K562 (cell line): ENCODE measurements around the gene CDH18. TPM values are rescaled to one million over a fixed set of nuclear protein-coding genes. Genes with fewer than 3 reads are reported as not detected.

Source experiments
- ATAC-seq: fragments of 200-7000 bp; cut with Tn5 transposase; 3 replicates; pipeline ENCODE4 v1.9.1; 2020; ENCODE audit warnings: moderate library complexity
- BruUV-seq: library from RNA; stranded (reverse); fragments of 400-500 nt; replicated peaks from 2 replicates; lab custom pipeline; 2021; lab: Mats Ljungman, UMichigan
- CTCF ChIA-PET: fragments of 300-600 bp; formaldehyde crosslinking; extraction: SDS; loops from one replicate; lab custom pipeline; 2021; ENCODE audit warnings: low intra/inter-chr PET ratio; lab: Yijun Ruan, JAX
- POLR2A ChIA-PET: fragments of 300-600, 350-650 bp; sonication (Branson Sonifier 250); formaldehyde crosslinking; extraction: SDS; loops from one replicate; lab custom pipeline; 2021; ENCODE audit warnings: antibody characterized with exemption, inconsistent platforms; lab: Yijun Ruan, JAX
- DNase-seq, 4 experiments: peaks; one replicate each; pipeline versions ENCODE4 v3.0.0 to v3.0.0-alpha.2; 2011 to 2018; ENCODE audit warnings: low spot score in 3 of 4, mixed read lengths in 3 of 4; ENCODE audit errors: extremely low read depth in 1 of 4
- FAIRE-seq: peaks from 2 replicates; lab custom pipeline; 2011; peaks lifted over from hg19 to GRCh38; lab: Jason Lieb, UNC
- H2AFZ ChIP-seq: 2 replicates; pipeline ENCODE4 v1.6.0; 2011; ENCODE audit warnings: low read depth, low read length, control low read depth, inconsistent platforms
- H3K27ac ChIP-seq: fragments of 200-600 bp; 3 replicates; pipeline ENCODE4 v1.8.0; 2011; ENCODE audit warnings: low read depth, mild to moderate bottlenecking, control low read depth, inconsistent platforms, low read length, moderate library complexity, mixed read lengths; ENCODE audit errors: extremely low read depth
- H3K27me3 ChIP-seq, 2 experiments: fragments of 300-600 bp in 1 of 2; 2 replicates in 1 of 2; 3 replicates in 1 of 2; pipeline versions ENCODE4 v1.6.0 to v1.8.0; 2011; ENCODE audit warnings: inconsistent platforms in 2 of 2, low read length in 2 of 2, mild to moderate bottlenecking in 1 of 2, mixed read lengths in 1 of 2, moderate library complexity in 1 of 2; ENCODE audit not compliant: control insufficient read depth in 2 of 2, insufficient read depth in 2 of 2
- H3K36me3 ChIP-seq: fragments of 300-600 bp; 3 replicates; pipeline ENCODE4 v1.8.0; 2011; ENCODE audit warnings: mild to moderate bottlenecking, low read length, inconsistent platforms; ENCODE audit not compliant: control insufficient read depth, insufficient read depth
- H3K4me1 ChIP-seq, 2 experiments: fragments of 200-600 bp in 1 of 2; replicated peaks in 1 of 2; 2 replicates in 1 of 2; 3 replicates in 1 of 2; pipeline versions ENCODE4 v1.5.1 to v1.8.0; 2011; ENCODE audit warnings: inconsistent platforms in 2 of 2, low read length in 2 of 2, mild to moderate bottlenecking in 1 of 2, mixed read lengths in 1 of 2, moderate library complexity in 1 of 2; ENCODE audit not compliant: control insufficient read depth in 2 of 2, insufficient read depth in 2 of 2
- H3K4me2 ChIP-seq: 2 replicates; pipeline ENCODE4 v1.6.1; 2011; ENCODE audit warnings: low read length, control low read depth, inconsistent platforms, mixed read lengths; ENCODE audit not compliant: insufficient read depth
- H3K4me3 ChIP-seq: fragments of 200-600 bp; sonication (generic), shearing (Covaris generic); 2 replicates; pipeline ENCODE4 v1.5.1; 2016; ENCODE audit warnings: control low read depth, inconsistent platforms
- H3K79me2 ChIP-seq: fragments of 200-600 bp; 3 replicates; pipeline ENCODE4 v1.8.0; 2011; ENCODE audit warnings: low read length, inconsistent platforms; ENCODE audit not compliant: control insufficient read depth, insufficient read depth
- H3K9ac ChIP-seq, 2 experiments: 2 replicates each; pipeline versions ENCODE4 v1.6.0 to v1.6.1; 2011; ENCODE audit warnings: low read depth in 2 of 2, low read length in 2 of 2, control low read depth in 1 of 2, inconsistent platforms in 1 of 2, mild to moderate bottlenecking in 1 of 2, mixed read lengths in 1 of 2; ENCODE audit not compliant: insufficient read depth in 1 of 2
- H3K9me1 ChIP-seq: one replicate; pipeline ENCODE4 v1.6.0; 2011; ENCODE audit warnings: inconsistent platforms, mild to moderate bottlenecking, low read length, moderate library complexity; ENCODE audit not compliant: control insufficient read depth, insufficient read depth
- H3K9me3 ChIP-seq: replicated peaks from 2 replicates; pipeline ENCODE4 v1.5.1; 2011; ENCODE audit warnings: low read depth, low read length, inconsistent platforms; ENCODE audit not compliant: control insufficient read depth, insufficient read depth
- H4K20me1 ChIP-seq: replicated peaks from 2 replicates; pipeline ENCODE4 v1.6.1; 2011; ENCODE audit warnings: low read length, inconsistent platforms, mixed read lengths; ENCODE audit not compliant: control insufficient read depth, insufficient read depth
- CAMTA2 ChIP-seq: fragments of 250-450 bp; sonication (Bioruptor Pico); conservative IDR thresholded peaks from 2 replicates; pipeline ENCODE4 v1.5.1; 2022
- MCM3 ChIP-seq: fragments of 450-650 bp; IDR thresholded peaks from 2 replicates; pipeline ENCODE4 v1.6.1; 2016
- MTA3 ChIP-seq: fragments of 450-650 bp; formaldehyde crosslinking; IDR thresholded peaks from 2 replicates; pipeline ENCODE4 v1.6.1; 2017; ENCODE audit warnings: mild to moderate bottlenecking, borderline replicate concordance
- MYBL2 ChIP-seq, 2 experiments: fragments of 450-650 bp in 1 of 2; sonication (generic) in 1 of 2; formaldehyde crosslinking in 1 of 2; IDR thresholded peaks; 2 replicates each; pipeline versions ENCODE4 v1.6.1 to v1.8.1; 2017 to 2022; ENCODE audit warnings: borderline replicate concordance in 1 of 2, inconsistent platforms in 1 of 2, low read depth in 1 of 2, mild to moderate bottlenecking in 1 of 2, missing genetic modification reagents in 1 of 2, moderate library complexity in 1 of 2
- NFXL1 ChIP-seq: fragments of 450-650 bp; formaldehyde crosslinking; IDR thresholded peaks from 2 replicates; pipeline ENCODE4 v1.4.0; 2021; ENCODE audit warnings: mild to moderate bottlenecking
- NFYB ChIP-seq: IDR thresholded peaks from 2 replicates; pipeline ENCODE4 v1.6.1; 2011; ENCODE audit warnings: mild to moderate bottlenecking, moderate library complexity; ENCODE audit not compliant: insufficient read length; ENCODE audit errors: extremely low read depth
- NR2C2 ChIP-seq, 2 experiments: fragments of 200-800 bp in 1 of 2; sonication (Bioruptor generic) in 1 of 2; sonication (generic) in 1 of 2; formaldehyde crosslinking in 1 of 2; IDR thresholded peaks; 2 replicates each; pipeline versions ENCODE4 v1.6.1 to v1.8.0; 2016 to 2022; ENCODE audit warnings: mild to moderate bottlenecking in 1 of 2, missing compliant biosample characterization in 1 of 2, missing genetic modification characterization in 1 of 2, missing genetic modification reagents in 1 of 2
- PATZ1 ChIP-seq: fragments of 250-450 bp; sonication (Bioruptor Pico); IDR thresholded peaks from 2 replicates; pipeline ENCODE4 v1.5.0; 2020; ENCODE audit warnings: mild to moderate bottlenecking, borderline replicate concordance
- POLR2H ChIP-seq: IDR thresholded peaks from 2 replicates; pipeline ENCODE4 v1.6.1; 2016; ENCODE audit warnings: missing genetic modification characterization, low read depth, mild to moderate bottlenecking, control low read depth, missing compliant biosample characterization, moderate library complexity
- RREB1 ChIP-seq: fragments of 250-450 bp; sonication (Bioruptor Pico); IDR thresholded peaks from 2 replicates; pipeline ENCODE4 v1.4.0; 2020
- TARDBP ChIP-seq: fragments of 450-650 bp; IDR thresholded peaks from 2 replicates; pipeline ENCODE4 v1.6.1; 2016
- TOE1 ChIP-seq, 2 experiments: fragments of 450-650 bp in 1 of 2; sonication (generic) in 1 of 2; formaldehyde crosslinking in 1 of 2; IDR thresholded peaks; 2 replicates each; pipeline versions ENCODE4 v1.7.1 to v1.8.0; 2016 to 2022; ENCODE audit warnings: borderline replicate concordance in 2 of 2, mild to moderate bottlenecking in 2 of 2, antibody characterized with exemption in 1 of 2, inconsistent platforms in 1 of 2, low read depth in 1 of 2, missing genetic modification reagents in 1 of 2, moderate library complexity in 1 of 2
- TSC22D4 ChIP-seq: fragments of 450-650 bp; IDR thresholded peaks from 2 replicates; pipeline ENCODE4 v1.6.1; 2016; ENCODE audit warnings: missing genetic modification characterization, missing biosample characterization, control low read depth
- WGBS: fragments of 100-300 bp; shearing (Covaris generic); methylation state at CpG from one replicate; pipeline ENCODE4 v1.1.6; 2016; ENCODE audit warnings: low coverage, mixed read lengths; ENCODE audit not compliant: insufficient coverage; ENCODE audit errors: missing lambda C conversion rate; 5-methylcytosine and 5-hydroxymethylcytosine counted together
- in situ Hi-C: fragments of 300-500 bp; cut with MboI; formaldehyde crosslinking; loops from 4 replicates; pipeline ENCODE4 v1.15.0; 2018; ENCODE audit warnings: inconsistent platforms, mixed read lengths
- intact Hi-C: fragments of 100-400 bp; cut with micrococcal nuclease; formaldehyde crosslinking; loops from 2 replicates; pipeline ENCODE4 v1.14.2; 2022
- polyA plus RNA-seq, 8 experiments: library from polyadenylated mRNA; depleted of rRNA in 4 of 8; stranded (reverse) in 5 of 8; unstranded in 3 of 8; fragments of >200 nt; fragmentation: Nextera tagmentation in 2 of 8; fragmentation: Illumina TruSeq in 1 of 8; extraction: Ambion mirVana in 2 of 8; extraction: Trizol in 1 of 8; gene quantifications; 2 replicates each; pipeline versions ENCODE4 v1.2.1 to v1.2.3, GENCODE V29; 2011 to 2014; ENCODE audit warnings: inconsistent platforms in 1 of 8, missing spikeins in 1 of 8
- total RNA-seq, 7 experiments: library from RNA; depleted of rRNA in 6 of 7; stranded (reverse); fragments of >200 nt in 6 of 7; fragmentation: Illumina TruSeq in 2 of 7; extraction: Trizol in 2 of 7; gene quantifications; 2 replicates each; pipeline versions ENCODE4 v1.2.1 to v1.2.3, GENCODE V29; 2011 to 2021; ENCODE audit warnings: low replicate concordance in 1 of 7

CDH18 gene
- total and polyA plus RNA-seq, 9 of the 15 experiments (the other 6 are each of a cell fraction or from before 2014, with no cell fraction given) = 0.18 to 1.4 (median 0.31) TPM

GRCh38 chr5:19904766-19905165, 83.2 kb downstream of the CDH18 start (continued):
- no peak for TF ChIP-seq RREB1 (CRISPR knock-in tag)

- H3K9me3 ChIP-seq = no peaks in the 10 kb centered on the region
- no peaks in the 10 kb centered on the region for H3K27me3 ChIP-seq
- ChIA-PET POLR2A (no interaction called here), CTCF (no interaction called here)
- no peak for DNase-seq
- FAIRE-seq = no peak
- intact Hi-C loops = no loop called here
- in situ Hi-C loops = no loop called here
- no peak overlapping the region for H2AFZ ChIP-seq
- H3K36me3 ChIP-seq = no peaks in the 10 kb centered on the region
- H3K9ac ChIP-seq = no peak overlapping the region
- no peaks in the 10 kb centered on the region for H3K9me1 ChIP-seq
- 0% methylated on average over 5 of the region's 5 CpGs for WGBS
- H3K27ac ChIP-seq = no peak overlapping the region
- no peaks in the 10 kb centered on the region for H4K20me1 ChIP-seq
- H3K4me3 ChIP-seq = no peak overlapping the region
- H3K4me1 ChIP-seq = no peaks in the 10 kb centered on the region
- no peaks in the 10 kb centered on the region for H3K79me2 ChIP-seq
- H3K4me2 ChIP-seq = no peak overlapping the region
- BruUV-seq = no TSS peak
- ATAC-seq = no peak
- no peak for TF ChIP-seq NR2C2 (CRISPR knock-in tag; IDR thresholded peaks at IDR 0.05)
- TF ChIP-seq NR2C2 (tag; IDR thresholded peaks at IDR 0.05) = no peak
- no peak for TF ChIP-seq TOE1 (IDR thresholded peaks at IDR 0.05; ENCODE audit: borderline replicate concordance)
- TF ChIP-seq TOE1 (CRISPR knock-in tag; IDR thresholded peaks at IDR 0.05; ENCODE audit: borderline replicate concordance, low read depth) = no peak
- TF ChIP-seq NFXL1 (CRISPR knock-in tag) = no peak
- TF ChIP-seq NFYB = no peak
- TF ChIP-seq MCM3 = no peak
- TF ChIP-seq PATZ1 (CRISPR knock-in tag) = no peak
- TF ChIP-seq MTA3 = no peak
- no peak for TF ChIP-seq MYBL2 (IDR thresholded peaks at IDR 0.05; ENCODE audit: low read depth)
- no peak for TF ChIP-seq MYBL2 (CRISPR knock-in tag; IDR thresholded peaks at IDR 0.05; ENCODE audit: borderline replicate concordance)
- TF ChIP-seq POLR2H (tag) = no peak
- no peak for TF ChIP-seq TARDBP
- no peak for TF ChIP-seq CAMTA2 (CRISPR knock-in tag)
- TF ChIP-seq TSC22D4 (tag) = no peak
Observed at GRCh38 chr5:19903611-19904010, 84.4 kb downstream of the CDH18 start.
